ENCODE data around the gene PEX14. TPM values are rescaled to one million over a fixed set of nuclear protein-coding genes. Genes with fewer than 3 reads are reported as not detected.

The PEX14 gene
- polyA plus RNA-seq, 1 donor from 2014 or later, result 13.5 TPM

DNA sequence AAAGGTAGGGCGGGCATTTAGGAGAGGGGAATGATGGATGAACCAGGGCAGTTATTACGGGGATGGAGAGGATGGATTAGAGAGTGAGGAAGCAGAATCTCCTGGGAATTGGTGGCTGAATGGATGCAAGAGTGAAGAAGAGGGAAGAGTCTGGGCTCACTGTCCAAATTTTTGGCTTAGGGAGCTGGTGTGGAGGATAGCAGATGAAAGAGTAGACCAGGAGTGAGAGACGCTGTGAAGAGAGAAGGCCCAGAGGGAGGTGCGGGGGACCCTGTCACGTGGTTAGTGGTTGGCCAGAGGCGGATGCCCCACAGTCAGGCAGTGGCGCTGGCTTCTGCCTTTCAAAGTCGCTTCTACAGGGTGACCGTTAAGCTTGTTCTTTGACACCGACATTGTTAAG lies 78.4 kb downstream of the PEX14 start:
- no peak overlapping the region for H3K27ac ChIP-seq (ENCODE audit: low read length)
- no peak overlapping the region for H3K4me3 ChIP-seq (ENCODE audit: low read length)
- no peaks in the 10 kb centered on the region for H3K9me3 ChIP-seq (ENCODE audit: low read length)
- H3K27me3 ChIP-seq (ENCODE audit: insufficient read depth, low read depth, low read length), result no peaks in the 10 kb centered on the region
- no peaks in the 10 kb centered on the region for H3K9me2 ChIP-seq (ENCODE audit: insufficient read depth, low read length)
- no peaks in the 10 kb centered on the region for H3F3A ChIP-seq (ENCODE audit: insufficient read depth, low read length, poor library complexity, severe bottlenecking)
- TF ChIP-seq RAD21 (conservative IDR thresholded peaks at IDR 0.05) (no peak), REST (IDR thresholded peaks at IDR 0.05; ENCODE audit: borderline replicate concordance) (no peak), EP300 (conservative IDR thresholded peaks at IDR 0.05; ENCODE audit: poor library complexity, severe bottlenecking) (no peak), TAF1 (IDR thresholded peaks at IDR 0.05; ENCODE audit: low read depth) (no peak), MXI1 (conservative IDR thresholded peaks at IDR 0.05; ENCODE audit: poor library complexity, severe bottlenecking) (no peak), EZH2 (IDR thresholded peaks at IDR 0.05; ENCODE audit: borderline replicate concordance, insufficient read depth, low read length, poor library complexity, severe bottlenecking) (no peak)
- TF ChIP-seq, protein P1, sequence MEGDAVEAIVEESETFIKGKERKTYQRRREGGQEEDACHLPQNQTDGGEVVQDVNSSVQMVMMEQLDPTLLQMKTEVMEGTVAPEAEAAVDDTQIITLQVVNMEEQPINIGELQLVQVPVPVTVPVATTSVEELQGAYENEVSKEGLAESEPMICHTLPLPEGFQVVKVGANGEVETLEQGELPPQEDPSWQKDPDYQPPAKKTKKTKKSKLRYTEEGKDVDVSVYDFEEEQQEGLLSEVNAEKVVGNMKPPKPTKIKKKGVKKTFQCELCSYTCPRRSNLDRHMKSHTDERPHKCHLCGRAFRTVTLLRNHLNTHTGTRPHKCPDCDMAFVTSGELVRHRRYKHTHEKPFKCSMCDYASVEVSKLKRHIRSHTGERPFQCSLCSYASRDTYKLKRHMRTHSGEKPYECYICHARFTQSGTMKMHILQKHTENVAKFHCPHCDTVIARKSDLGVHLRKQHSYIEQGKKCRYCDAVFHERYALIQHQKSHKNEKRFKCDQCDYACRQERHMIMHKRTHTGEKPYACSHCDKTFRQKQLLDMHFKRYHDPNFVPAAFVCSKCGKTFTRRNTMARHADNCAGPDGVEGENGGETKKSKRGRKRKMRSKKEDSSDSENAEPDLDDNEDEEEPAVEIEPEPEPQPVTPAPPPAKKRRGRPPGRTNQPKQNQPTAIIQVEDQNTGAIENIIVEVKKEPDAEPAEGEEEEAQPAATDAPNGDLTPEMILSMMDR (IDR thresholded peaks at IDR 0.05; ENCODE audit: poor library complexity, severe bottlenecking), result no peak
- H3K36me3 ChIP-seq (ENCODE audit: insufficient read depth, low read length), result no peaks in the 10 kb centered on the region
- H4K20me1 ChIP-seq (ENCODE audit: insufficient read depth), result no peaks in the 10 kb centered on the region
- H3K9ac ChIP-seq (ENCODE audit: low read length), result no peak overlapping the region
- no peak overlapping the region for H3K4me2 ChIP-seq (ENCODE audit: low read length)
- no peak overlapping the region for H2AFZ ChIP-seq (ENCODE audit: low read depth, low read length)
- H3K79me2 ChIP-seq (replicated peaks; ENCODE audit: insufficient read depth, low read length), result no peaks in the 10 kb centered on the region

GRCh38 chr1:10555635-10556429 lies 81.1 kb downstream of the PEX14 start:
- H3K36me3 ChIP-seq (ENCODE audit: insufficient read depth, low read length), result no peaks in the 10 kb centered on the region
- H3K9me3 ChIP-seq (ENCODE audit: low read length), result no peaks in the 10 kb centered on the region
- no peaks in the 10 kb centered on the region for H4K20me1 ChIP-seq (ENCODE audit: insufficient read depth)
- TF ChIP-seq TAF1 (IDR thresholded peaks at IDR 0.05; ENCODE audit: low read depth) (no peak), REST (IDR thresholded peaks at IDR 0.05; ENCODE audit: borderline replicate concordance) (no peak), MXI1 (conservative IDR thresholded peaks at IDR 0.05; ENCODE audit: poor library complexity, severe bottlenecking) (no peak), EZH2 (IDR thresholded peaks at IDR 0.05; ENCODE audit: borderline replicate concordance, insufficient read depth, low read length, poor library complexity, severe bottlenecking) (no peak), EP300 (conservative IDR thresholded peaks at IDR 0.05; ENCODE audit: poor library complexity, severe bottlenecking) (no peak), POLR2AphosphoS5 (IDR thresholded peaks at IDR 0.05) (no peak), RAD21 (conservative IDR thresholded peaks at IDR 0.05) (no peak), SMC3 (conservative IDR thresholded peaks at IDR 0.05; ENCODE audit: poor library complexity) (no peak)
- TF ChIP-seq, protein P1 (IDR thresholded peaks at IDR 0.05; ENCODE audit: poor library complexity, severe bottlenecking), result no peak
- H3K4me3 ChIP-seq (ENCODE audit: low read length), result peak overlapping the region; percentile 36
- no peaks in the 10 kb centered on the region for H3K27me3 ChIP-seq (ENCODE audit: insufficient read depth, low read depth, low read length)
- no peaks in the 10 kb centered on the region for H3F3A ChIP-seq (ENCODE audit: insufficient read depth, low read length, poor library complexity, severe bottlenecking)
- H3K9ac ChIP-seq (ENCODE audit: low read length), result peak overlapping the region; percentile 38
- H2AFZ ChIP-seq (ENCODE audit: low read depth, low read length), result no peak overlapping the region
- H3K79me2 ChIP-seq (replicated peaks; ENCODE audit: insufficient read depth, low read length), result no peaks in the 10 kb centered on the region
- no peak overlapping the region for H3K27ac ChIP-seq (ENCODE audit: low read length)
- H3K4me2 ChIP-seq (ENCODE audit: low read length), result peak overlapping the region; percentile 12
- H3K9me2 ChIP-seq (ENCODE audit: insufficient read depth, low read length), result no peaks in the 10 kb centered on the region
